CD1c-positive myeloid dendritic cell (primary cell): Measurements from ENCODE around the gene TM7SF3.

Experiments
- DNase-seq: peaks from one replicate; pipeline ENCODE4 v3.0.0-alpha.2; 2016; ENCODE audit errors: extremely low spot score

Gene TM7SF3

GRCh38 chr12:26929590-26929989 is 84.6 kb downstream of the TM7SF3 start:
- no peak for DNase-seq

GRCh38 chr12:26928661-26929060 is 85.5 kb downstream of the TM7SF3 start:
- DNase-seq = no peak
